CD4-positive, alpha-beta T cell (primary cell): ENCODE data around the gene KLHDC3. TPM values are rescaled to one million over a fixed set of nuclear protein-coding genes. Genes with fewer than 3 reads are reported as not detected.

Experiments used
- ATAC-seq: fragments of 200-7000 bp; cut with Tn5 transposase; one replicate; pipeline ENCODE4 v1.10.0; 2022; ENCODE audit warnings: mild to moderate bottlenecking; ENCODE audit not compliant: poor library complexity
- CTCF ChIA-PET: fragments of 350-600 bp; sonication (Branson Sonifier 250); formaldehyde crosslinking; loops from one replicate; lab custom pipeline; 2021; ENCODE audit warnings: antibody characterized with exemption, inconsistent platforms; lab: Charles Lee
- POLR2A ChIA-PET: fragments of 350-600 bp; sonication (Branson Sonifier 250); formaldehyde crosslinking; loops from one replicate; lab custom pipeline; 2021; ENCODE audit warnings: antibody characterized with exemption, inconsistent platforms; lab: Charles Lee
- DNase-seq, 14 experiments: peaks; one replicate each; pipeline ENCODE4 v3.0.0-alpha.2; 2013 to 2020; ENCODE audit warnings: mixed read lengths in 2 of 14
- H3K27ac ChIP-seq, 2 donors: one replicate each; pipeline versions ENCODE4 v1.5.1 to v1.7.0; 2013; ENCODE audit warnings: low read length in 2 of 2, low read depth in 1 of 2, mild to moderate bottlenecking in 1 of 2
- H3K27me3 ChIP-seq, 2 experiments: 1 replicate in 1 of 2; 2 replicates in 1 of 2; pipeline versions ENCODE4 v1.6.1 to v1.7.0; 2013; ENCODE audit warnings: low read length in 2 of 2, control low read depth in 1 of 2, mild to moderate bottlenecking in 1 of 2, moderate library complexity in 1 of 2; ENCODE audit not compliant: insufficient read depth in 2 of 2, control insufficient read depth in 1 of 2
- H3K36me3 ChIP-seq: one replicate; pipeline ENCODE4 v1.6.1; 2013; ENCODE audit warnings: low read length, control low read depth; ENCODE audit not compliant: insufficient read depth
- H3K4me1 ChIP-seq: one replicate; pipeline ENCODE4 v1.6.1; 2013; ENCODE audit warnings: low read length, control low read depth; ENCODE audit not compliant: insufficient read depth
- H3K4me3 ChIP-seq: one replicate; pipeline ENCODE4 v1.5.1; 2013; ENCODE audit warnings: mild to moderate bottlenecking, low read length, moderate library complexity
- H3K9me3 ChIP-seq, 2 experiments: 1 replicate in 1 of 2; 2 replicates in 1 of 2; pipeline versions ENCODE4 v1.6.1 to v1.7.0; 2013; ENCODE audit warnings: low read length in 2 of 2, mild to moderate bottlenecking in 2 of 2, control low read depth in 1 of 2, moderate library complexity in 1 of 2; ENCODE audit not compliant: control insufficient read depth in 1 of 2, insufficient read depth in 1 of 2
- H3K27ac Mint-ChIP-seq: one replicate; pipeline ENCODE4 v1.8.0; 2020; ENCODE audit warnings: mixed read lengths
- H3K27me3 Mint-ChIP-seq: one replicate; pipeline ENCODE4 v1.8.0; 2021; ENCODE audit warnings: mixed read lengths
- H3K36me3 Mint-ChIP-seq: one replicate; pipeline ENCODE4 v1.8.0; 2021; ENCODE audit warnings: low read depth, mixed read lengths
- H3K4me1 Mint-ChIP-seq: one replicate; pipeline ENCODE4 v1.8.0; 2021; ENCODE audit warnings: low read depth, mixed read lengths
- H3K4me3 Mint-ChIP-seq: one replicate; pipeline ENCODE4 v1.8.0; 2020; ENCODE audit warnings: mild to moderate bottlenecking, mixed read lengths
- H3K9me3 Mint-ChIP-seq: one replicate; pipeline ENCODE4 v1.8.0; 2020; ENCODE audit warnings: mixed read lengths
- CTCF ChIP-seq: fragments of 200-600 bp; IDR thresholded peaks from one replicate; pipeline ENCODE4 v1.8.0; 2022; ENCODE audit warnings: antibody characterized with exemption, mild to moderate bottlenecking
- intact Hi-C, 2 experiments: fragments of 100-400 bp; cut with DNase I in 1 of 2; cut with micrococcal nuclease in 1 of 2; formaldehyde crosslinking; loops; one replicate each; pipeline versions ENCODE4 v1.15.1 to v1.9.0; 2023 to 2025; cut with DNase I, micrococcal nuclease
- total RNA-seq, 174 experiments: library from RNA in 2 of 174; stranded (reverse) in 2 of 174; gene quantifications; one replicate each; pipeline ENCODE4 v1.2.3 and lab custom pipeline; 2021 to 2026

KLHDC3 gene
- total RNA-seq, 2 experiments from 2014 or later: 21.0 to 22.3 TPM

GRCh38 chr6:43005844-43006243, 8.2 kb upstream of the KLHDC3 start:
- POLR2A ChIA-PET: interaction anchor here (0.6 to 1.5 kb wide), 2 partner anchors 76 to 416 kb away, joined by 3 read pairs; no protein-coding TSS in a partner anchor
- Histone ChIP-seq H3K27ac (no peak overlapping the region), H3K36me3 (peaks cover 52% of the 10 kb centered on the region)

GRCh38 chr6:43006251-43006650, 7.8 kb upstream of the KLHDC3 start:
- no peak for ATAC-seq
- H3K4me3 Mint-ChIP-seq: no peak overlapping the region

More at GRCh38 chr6:43005844-43006243, 8.2 kb upstream of the KLHDC3 start:
- intact Hi-C loops: no loop called here
- H3K4me1 Mint-ChIP-seq: no peaks in the 10 kb centered on the region
- no peaks in the 10 kb centered on the region for H3K9me3 Mint-ChIP-seq
- peaks cover 61% of the 10 kb centered on the region for H3K36me3 Mint-ChIP-seq
- Histone ChIP-seq H3K4me3 (no peak overlapping the region), H3K27me3 (no peaks in the 10 kb centered on the region), H3K4me1 (no peaks in the 10 kb centered on the region), H3K9me3 (no peaks in the 10 kb centered on the region)
- H3K4me3 Mint-ChIP-seq: no peak overlapping the region
- no peak overlapping the region for H3K27ac Mint-ChIP-seq
- TF ChIP-seq CTCF: no peak
- DNase-seq: no peak
- ATAC-seq: no peak
- CTCF ChIA-PET: no interaction called here
- H3K27me3 Mint-ChIP-seq: no peaks in the 10 kb centered on the region

GRCh38 chr6:43007126-43007525, 6.9 kb upstream of the KLHDC3 start:
- Histone ChIP-seq H3K4me3 (no peak overlapping the region), H3K9me3 (no peaks in the 10 kb centered on the region), H3K36me3 (peaks cover 62% of the 10 kb centered on the region), H3K4me1 (peaks cover 6% of the 10 kb centered on the region), H3K27me3 (no peaks in the 10 kb centered on the region), H3K27ac (no peak overlapping the region)
- POLR2A ChIA-PET: interaction anchor here (1.0 kb wide), 1 partner anchor 23 kb away, joined by 5 read pairs; the partner anchor contains the start of gene PPP2R5D
- Mint-ChIP-seq H3K4me1 (peaks cover 2% of the 10 kb centered on the region), H3K27ac (no peak overlapping the region), H3K27me3 (no peaks in the 10 kb centered on the region), H3K36me3 (peaks cover 69% of the 10 kb centered on the region), H3K9me3 (no peaks in the 10 kb centered on the region), H3K4me3 (no peak overlapping the region)
- CTCF ChIA-PET: interaction anchor here (1.1 kb wide), 1 partner anchor 106 kb away, joined by 4 read pairs; no protein-coding TSS in a partner anchor
- DNase-seq (no peak), ATAC-seq (no peak)
- TF ChIP-seq CTCF: no peak
- intact Hi-C loops: no loop called here

More at GRCh38 chr6:43006251-43006650, 7.8 kb upstream of the KLHDC3 start:
- intact Hi-C loops: no loop called here
- Histone ChIP-seq H3K4me1 (no peaks in the 10 kb centered on the region), H3K4me3 (no peak overlapping the region), H3K9me3 (no peaks in the 10 kb centered on the region), H3K36me3 (peaks cover 56% of the 10 kb centered on the region), H3K27ac (no peak overlapping the region), H3K27me3 (no peaks in the 10 kb centered on the region)
- H3K27ac Mint-ChIP-seq: no peak overlapping the region
- H3K4me1 Mint-ChIP-seq: no peaks in the 10 kb centered on the region
- H3K9me3 Mint-ChIP-seq: no peaks in the 10 kb centered on the region
- DNase-seq: no peak
- CTCF ChIA-PET: interaction anchor here (1.1 kb wide), 1 partner anchor 105 kb away, joined by 4 read pairs; no protein-coding TSS in a partner anchor
- TF ChIP-seq CTCF: no peak
- POLR2A ChIA-PET: interaction anchor here (0.6 to 1.5 kb wide), 2 partner anchors 76 to 416 kb away, joined by 3 read pairs; no protein-coding TSS in a partner anchor
- H3K36me3 Mint-ChIP-seq: peaks cover 60% of the 10 kb centered on the region
- H3K27me3 Mint-ChIP-seq: no peaks in the 10 kb centered on the region
